Mesodermal cell (in vitro differentiated cells): ENCODE results near the gene LGALS12.
"Not testable (repeated sequence)": the region's sequence is repeated elsewhere in the genome, so short reads cannot be mapped to it uniquely, and the experiment has no call there.

Source experiments
- H3K27ac ChIP-seq: 2 replicates; pipeline ENCODE4 v1.7.0; 2013; ENCODE audit warnings: mild to moderate bottlenecking, low read depth, low read length, moderate library complexity; ENCODE audit not compliant: severe bottlenecking
- H3K36me3 ChIP-seq: 2 replicates; pipeline ENCODE4 v1.7.1; 2013; ENCODE audit warnings: mild to moderate bottlenecking, low read length, moderate library complexity; ENCODE audit not compliant: control insufficient read depth, insufficient read depth
- H3K4me1 ChIP-seq: one replicate; pipeline ENCODE4 v1.7.1; 2013; ENCODE audit warnings: mild to moderate bottlenecking, low read length; ENCODE audit not compliant: insufficient read depth, control insufficient read depth, poor library complexity, severe bottlenecking
- H3K4me3 ChIP-seq: 2 replicates; pipeline ENCODE4 v1.7.0; 2013; ENCODE audit warnings: low read length, control low read depth, mild to moderate bottlenecking; ENCODE audit not compliant: insufficient read depth, poor library complexity, severe bottlenecking; ENCODE audit errors: extremely low read depth
- H3K9me3 ChIP-seq: 2 replicates; pipeline ENCODE4 v1.7.1; 2013; ENCODE audit warnings: mild to moderate bottlenecking, low read length, moderate library complexity; ENCODE audit not compliant: control insufficient read depth
- WGBS, 2 experiments: methylation state at CpG; one replicate each; pipeline ENCODE4 v1.1.5; 2013; ENCODE audit warnings: missing lambda C conversion rate in 2 of 2; ENCODE audit not compliant: insufficient coverage in 2 of 2; 5-methylcytosine and 5-hydroxymethylcytosine counted together

Gene LGALS12

DNA sequence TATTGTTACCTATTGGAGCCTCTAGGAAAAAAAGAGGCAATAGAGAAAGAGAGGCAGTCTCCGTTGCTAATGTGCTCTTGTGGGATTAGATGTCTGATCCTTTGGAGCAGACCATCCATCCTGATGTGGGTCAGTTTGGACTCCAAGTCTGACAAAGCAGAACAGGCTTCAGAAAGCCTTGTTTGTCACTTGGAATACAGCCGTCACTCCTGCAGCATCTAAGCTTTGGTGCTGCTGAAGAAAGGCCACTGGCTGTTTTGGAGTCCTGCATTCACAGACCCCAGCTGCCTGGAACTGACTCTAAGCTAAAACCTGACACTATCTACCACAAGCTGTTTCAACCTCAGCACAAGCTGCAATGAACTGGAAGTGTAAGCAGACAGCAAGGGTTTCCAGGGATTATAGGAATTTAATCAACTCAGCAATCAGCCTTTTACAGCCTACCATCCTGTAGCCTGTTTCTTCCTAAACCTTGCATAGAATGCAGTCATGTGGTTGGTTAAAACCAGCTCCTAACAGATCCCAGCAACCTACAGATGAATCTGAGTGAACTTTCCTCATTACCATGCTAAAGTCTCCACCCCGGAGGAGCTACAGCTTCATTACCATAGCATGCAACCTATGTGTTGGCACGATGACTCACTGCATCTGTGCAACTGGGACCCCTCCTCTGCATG is 27.1 kb downstream of the LGALS12 start:
- H3K9me3 ChIP-seq = no peaks in the 10 kb centered on the region
- WGBS, 2 experiments = 62 to 92% methylated on average over 2 to 4 of the region's 4 CpGs
- no peak overlapping the region for H3K4me3 ChIP-seq
- peaks cover 16% of the 10 kb centered on the region for H3K4me1 ChIP-seq
- H3K27ac ChIP-seq = no peak overlapping the region
- no peaks in the 10 kb centered on the region for H3K36me3 ChIP-seq

DNA sequence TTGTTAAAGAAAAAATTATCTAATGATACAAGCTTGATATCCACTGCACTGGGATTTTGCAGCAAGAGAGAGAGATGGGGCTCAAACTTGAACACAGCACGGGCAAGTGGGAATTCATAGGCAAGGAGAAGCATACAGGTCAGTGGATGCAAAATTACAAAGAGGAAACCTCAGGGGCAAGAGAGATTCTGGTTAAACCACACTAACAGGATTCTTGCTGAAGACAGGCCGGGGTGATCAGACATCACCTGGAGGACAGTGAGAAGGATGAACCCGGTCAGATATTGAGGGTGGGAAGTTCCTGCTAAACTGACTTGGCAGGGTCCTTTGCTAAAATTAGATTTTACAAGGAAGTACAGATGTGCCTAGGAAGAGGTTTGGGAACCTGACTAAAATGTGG is 28.2 kb downstream of the LGALS12 start:
- no peak overlapping the region for H3K27ac ChIP-seq
- H3K36me3 ChIP-seq = no peaks in the 10 kb centered on the region
- no peaks in the 10 kb centered on the region for H3K9me3 ChIP-seq
- H3K4me3 ChIP-seq = no peak overlapping the region
- WGBS, 2 experiments = 85 to 88% methylated on average over 3 of the region's 3 CpGs
- H3K4me1 ChIP-seq = peaks cover 16% of the 10 kb centered on the region

DNA sequence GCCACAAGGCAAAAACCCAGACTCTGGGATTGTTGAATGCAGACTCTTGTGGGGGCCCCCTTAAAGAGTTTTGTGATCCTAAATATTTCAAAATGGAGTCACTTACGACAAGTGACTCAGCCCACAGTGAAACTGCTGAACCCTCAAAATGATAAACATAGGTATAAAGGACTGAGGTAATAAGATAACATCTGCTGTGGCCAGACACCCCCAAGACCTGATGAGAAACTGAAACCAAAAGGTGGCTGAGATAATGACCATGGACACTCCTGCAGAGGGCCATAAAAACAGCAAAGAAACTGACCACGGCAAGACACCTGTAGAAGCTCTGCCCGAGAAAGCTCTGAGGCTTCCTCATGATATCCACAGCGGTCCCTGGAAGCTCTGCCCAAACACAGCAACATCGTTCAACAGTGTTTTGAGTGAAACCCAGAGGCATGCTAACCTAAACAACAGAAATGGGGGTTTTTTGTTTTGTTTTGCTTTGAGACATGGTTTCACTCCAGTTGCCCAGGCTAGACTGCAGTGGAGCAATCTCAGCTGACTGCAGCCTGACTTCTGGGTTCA is 29.1 kb downstream of the LGALS12 start:
- Histone ChIP-seq H3K4me3 (no peak overlapping the region), H3K9me3 (no peaks in the 10 kb centered on the region), H3K4me1 (peaks cover 13% of the 10 kb centered on the region), H3K36me3 (no peaks in the 10 kb centered on the region), H3K27ac (no peak overlapping the region)
- WGBS, 2 experiments = 93 to 95% methylated on average over 4 of the region's 5 CpGs

DNA sequence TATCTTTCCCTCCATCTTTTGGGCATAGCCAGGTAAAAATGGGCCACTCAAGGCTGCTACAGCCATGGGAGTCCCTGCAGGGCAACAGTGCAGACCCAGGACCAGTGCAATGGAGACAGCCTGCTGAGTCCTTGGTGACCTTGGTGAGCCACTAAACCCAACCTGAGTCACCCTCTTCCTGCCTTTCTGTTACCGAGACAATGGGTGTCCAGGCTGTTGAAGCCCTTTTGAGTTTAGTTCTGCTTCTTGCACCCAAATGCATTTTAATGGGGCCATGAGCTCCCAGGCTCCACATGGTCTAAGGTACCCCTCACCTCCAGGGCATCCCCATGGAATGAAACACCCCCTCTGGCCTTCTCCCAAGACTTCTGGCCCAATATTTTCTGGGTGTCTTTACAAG is 29.9 kb downstream of the LGALS12 start:
- Histone ChIP-seq H3K27ac (no peak overlapping the region), H3K9me3 (no peaks in the 10 kb centered on the region), H3K4me1 (peaks cover 13% of the 10 kb centered on the region), H3K4me3 (no peak overlapping the region), H3K36me3 (no peaks in the 10 kb centered on the region)
- 90 to 100% methylated on average over 1 of the region's 1 CpG for WGBS, 2 experiments

DNA sequence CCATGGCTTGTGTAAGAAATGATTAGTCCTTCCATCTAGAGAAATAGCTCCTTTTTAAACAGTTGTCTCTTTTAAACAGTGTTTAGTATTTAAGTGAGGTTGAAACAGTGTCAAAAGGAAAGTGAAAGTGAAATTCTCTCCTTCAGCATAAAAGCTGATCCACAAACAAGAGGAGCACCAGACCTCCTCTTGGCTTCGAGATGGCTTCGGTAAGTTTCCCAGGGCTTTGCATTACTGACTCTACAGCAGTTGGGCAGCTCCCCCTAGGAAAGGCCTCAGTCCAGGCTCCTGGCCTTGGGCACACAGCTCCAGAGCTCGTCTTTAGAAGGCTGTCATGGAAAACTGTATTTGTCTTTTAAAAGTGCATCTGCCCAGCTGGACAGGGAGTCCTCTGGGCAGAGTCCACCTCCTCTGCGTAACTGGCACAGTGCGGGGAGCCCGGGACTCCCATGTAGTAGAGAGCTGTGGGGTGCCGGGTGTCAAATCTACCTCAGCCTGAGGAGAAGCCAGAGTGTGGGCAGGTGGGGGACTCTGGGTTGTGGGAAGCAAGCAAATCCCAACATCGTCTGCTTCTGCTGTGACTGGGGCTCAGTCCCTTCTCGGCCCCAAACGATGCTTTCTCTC is 30.9 kb downstream of the LGALS12 start, which contains the start of gene PLAAT4:
Gene PLAAT4 (plus strand): TSS at position 140 of the 624 bp plus-strand sequence. CDS start 61 bp downstream, at position 201.
- H3K36me3 ChIP-seq = no peaks in the 10 kb centered on the region
- no peak within 1 kb of the TSS for H3K27ac ChIP-seq
- no peaks in the 10 kb centered on the region for H3K9me3 ChIP-seq
- H3K4me3 ChIP-seq = no peak within 1 kb of the TSS
- WGBS, 2 experiments = 90 to 93% methylated on average over 10 of the region's 10 CpGs
- H3K4me1 ChIP-seq = peaks cover 13% of the 10 kb centered on the region

DNA sequence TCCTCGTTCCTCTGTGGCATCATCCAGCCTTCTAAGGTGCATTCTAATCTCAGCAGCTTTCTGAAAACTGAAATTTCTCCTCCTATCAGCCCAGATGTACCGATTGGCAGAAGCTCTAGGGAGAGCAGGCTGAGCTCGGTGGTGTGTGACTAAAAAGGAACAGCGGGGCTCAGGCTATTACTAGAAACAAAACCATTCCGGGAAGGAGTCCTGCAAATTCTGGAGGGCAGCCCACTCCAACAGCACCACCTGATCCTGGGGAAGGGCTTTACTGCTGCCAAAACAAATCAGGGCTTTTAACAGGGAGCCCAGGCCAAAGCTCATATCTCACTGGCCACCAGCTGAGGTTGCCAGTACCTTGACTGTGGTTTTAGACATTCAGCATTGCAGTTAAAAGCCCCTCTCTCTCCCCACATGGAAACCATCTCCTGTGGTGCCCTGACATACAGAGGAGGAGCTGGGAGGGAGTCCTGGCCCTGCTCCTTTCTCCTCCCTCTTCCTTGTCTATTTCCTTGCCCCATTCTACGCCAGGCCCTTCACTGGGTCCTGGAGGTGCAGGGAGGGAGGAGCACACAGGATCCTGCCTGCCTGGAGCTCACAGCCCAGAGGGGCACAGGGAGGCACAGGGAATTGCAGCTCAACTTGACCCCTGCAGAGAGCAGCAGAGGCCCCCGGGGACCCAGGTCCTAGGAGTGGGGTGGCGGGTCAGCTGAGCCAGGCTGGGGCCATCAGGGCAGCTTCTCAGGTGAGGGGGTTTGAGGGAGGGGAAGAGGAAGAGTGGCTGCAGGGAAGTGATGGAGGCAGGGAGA is 31.6 kb downstream of the LGALS12 start:
- Histone ChIP-seq H3K27ac (no peak overlapping the region), H3K9me3 (no peaks in the 10 kb centered on the region), H3K4me1 (peaks cover 9% of the 10 kb centered on the region), H3K36me3 (no peaks in the 10 kb centered on the region), H3K4me3 (no peak overlapping the region)
- 73 to 89% methylated on average over 3 to 4 of the region's 8 CpGs for WGBS, 2 experiments

DNA sequence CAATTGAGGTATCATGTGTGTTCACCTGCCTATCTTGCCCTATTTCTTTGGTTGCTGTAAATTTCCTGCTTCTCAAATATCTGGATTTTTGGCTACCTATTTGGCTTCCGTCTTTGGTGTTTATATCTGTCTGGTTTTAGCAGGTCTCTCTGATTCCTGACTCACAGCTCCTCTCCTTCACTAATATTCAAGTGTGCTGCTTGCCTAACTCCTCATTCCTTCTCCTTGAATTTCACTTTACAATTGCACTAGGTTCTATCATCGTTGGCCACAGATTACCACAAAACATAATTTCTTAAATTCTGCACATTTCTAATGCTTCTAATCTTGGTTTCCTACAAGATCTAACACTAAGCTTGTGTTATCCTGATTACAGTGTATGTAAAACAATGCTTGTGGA is 36.6 kb downstream of the LGALS12 start:
- H3K4me3 ChIP-seq, H3K27ac ChIP-seq, H3K9me3 ChIP-seq, H3K36me3 ChIP-seq, H3K4me1 ChIP-seq: not testable (repeated sequence)
- WGBS, 2 experiments = 89 to 90% methylated on average over 1 of the region's 2 CpGs

DNA sequence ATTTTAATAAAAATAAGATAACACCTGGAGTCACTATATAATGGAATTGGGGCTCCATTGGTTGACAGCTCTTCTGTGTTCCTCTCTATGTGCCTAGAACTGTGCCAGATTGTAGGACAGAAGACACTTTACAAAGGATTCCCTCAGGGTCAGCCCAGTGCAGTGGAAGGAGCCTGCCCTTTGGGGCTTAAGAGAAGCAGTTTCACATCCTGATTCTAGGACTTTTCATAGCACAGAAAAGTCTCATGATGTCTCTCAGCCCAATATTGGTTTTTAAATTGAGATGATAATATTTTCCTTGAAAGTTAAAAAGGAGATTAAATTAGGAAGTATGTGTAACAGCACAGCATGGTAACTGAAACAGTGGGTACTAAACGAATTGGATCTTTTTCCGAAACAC is 37.8 kb downstream of the LGALS12 start:
- no peak overlapping the region for H3K27ac ChIP-seq
- no peaks in the 10 kb centered on the region for H3K4me1 ChIP-seq
- H3K9me3 ChIP-seq = no peaks in the 10 kb centered on the region
- WGBS, 2 experiments = 80% methylated on average over 1 of the region's 2 CpGs; no CpG with 5 or more reads in 1 of the 2 experiments
- no peaks in the 10 kb centered on the region for H3K36me3 ChIP-seq
- no peak overlapping the region for H3K4me3 ChIP-seq

DNA sequence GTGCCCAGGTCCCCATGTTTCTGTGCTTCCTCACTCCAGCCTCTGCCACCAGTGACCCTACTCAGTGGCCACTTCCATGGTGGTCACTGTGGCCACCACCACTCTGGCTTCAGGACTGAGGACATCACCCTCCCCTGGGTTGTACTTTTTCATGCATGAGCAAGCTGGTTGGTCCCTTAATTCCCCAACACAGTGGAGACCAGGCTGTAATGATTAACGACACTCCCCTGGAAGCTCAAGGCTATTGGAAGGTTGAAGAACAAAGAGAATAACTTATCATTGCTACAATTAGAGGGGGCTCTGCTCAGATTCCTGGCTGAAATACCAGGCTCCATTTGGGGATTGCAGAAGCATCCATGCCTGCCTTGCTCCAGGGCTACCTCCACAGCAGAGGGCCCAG is 41.2 kb downstream of the LGALS12 start:
- Histone ChIP-seq H3K36me3 (no peaks in the 10 kb centered on the region), H3K4me1 (no peaks in the 10 kb centered on the region), H3K9me3 (no peaks in the 10 kb centered on the region), H3K27ac (no peak overlapping the region), H3K4me3 (no peak overlapping the region)
- 86 to 100% methylated on average over 1 of the region's 1 CpG for WGBS, 2 experiments

DNA sequence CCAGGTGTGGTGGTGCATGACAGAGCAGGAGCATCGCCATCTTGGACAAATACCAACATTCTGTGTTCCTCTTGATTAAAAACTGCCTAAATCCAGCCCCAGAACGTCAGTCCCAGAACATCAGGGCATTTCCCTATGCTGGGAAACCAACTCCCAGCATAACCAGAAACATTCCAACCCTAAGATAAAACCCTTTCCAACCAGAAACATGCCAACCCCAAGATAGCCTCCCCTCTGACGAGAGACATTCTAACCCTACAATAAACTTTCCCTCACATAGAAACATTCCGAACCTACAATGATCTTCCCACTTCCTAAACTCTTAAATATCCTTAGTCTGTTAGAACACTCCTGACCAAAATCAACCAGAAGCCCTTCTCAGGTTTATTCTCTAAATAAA is 42.3 kb downstream of the LGALS12 start:
- 83 to 92% methylated on average over 2 to 3 of the region's 4 CpGs for WGBS, 2 experiments
- Histone ChIP-seq H3K36me3 (no peaks in the 10 kb centered on the region), H3K4me1 (no peaks in the 10 kb centered on the region), H3K9me3 (no peaks in the 10 kb centered on the region), H3K4me3 (no peak overlapping the region), H3K27ac (no peak overlapping the region)
